B cell (primary cell): ENCODE results near the gene STK33. TPM values are rescaled to one million over a fixed set of nuclear protein-coding genes. Genes with fewer than 3 reads are reported as not detected.

Source experiments
- ATAC-seq: fragments of 200-7000 bp; cut with Tn5 transposase; one replicate; pipeline ENCODE4 v1.10.0; 2021; ENCODE audit warnings: low read depth, mild to moderate bottlenecking, moderate number of reproducible peaks, moderate library complexity
- CTCF ChIA-PET: fragments of 350-600 bp; sonication (Branson Sonifier 250); formaldehyde crosslinking; loops from one replicate; lab custom pipeline; 2021; ENCODE audit warnings: antibody characterized with exemption, inconsistent platforms; lab: Charles Lee
- POLR2A ChIA-PET: fragments of 350-600 bp; sonication (Branson Sonifier 250); formaldehyde crosslinking; loops from one replicate; lab custom pipeline; 2021; ENCODE audit warnings: antibody characterized with exemption; lab: Charles Lee
- DNase-seq: peaks from one replicate; pipeline ENCODE4 v3.0.0; 2013
- H2AFZ ChIP-seq: 2 replicates; pipeline ENCODE4 v1.6.1; 2012; ENCODE audit warnings: mild to moderate bottlenecking, low read depth, low read length; ENCODE audit not compliant: insufficient read depth, poor library complexity, severe bottlenecking
- H3K27ac ChIP-seq, 2 donors: 1 replicate in 1 of 2; 2 replicates in 1 of 2; pipeline ENCODE4 v1.5.1; 2012 to 2013; ENCODE audit warnings: low read length in 2 of 2, mild to moderate bottlenecking in 2 of 2, moderate library complexity in 1 of 2
- H3K27me3 ChIP-seq, 4 experiments: fragments of 200-600 bp in 1 of 4; sonication (generic) in 1 of 4; replicated peaks in 1 of 4; 1 replicate in 2 of 4; 2 replicates in 2 of 4; pipeline versions ENCODE4 v1.6.1 to v1.7.0; 2013 to 2016; ENCODE audit warnings: low read length in 3 of 4, mild to moderate bottlenecking in 2 of 4, mixed read lengths in 1 of 4, moderate library complexity in 1 of 4; ENCODE audit not compliant: insufficient read depth in 4 of 4, control insufficient read depth in 3 of 4; ENCODE audit errors: control extremely low read depth in 1 of 4
- H3K36me3 ChIP-seq, 2 experiments: replicated peaks in 1 of 2; 1 replicate in 1 of 2; 2 replicates in 1 of 2; pipeline versions ENCODE4 v1.6.1 to v1.7.1; 2013; ENCODE audit warnings: low read length in 1 of 2; ENCODE audit not compliant: insufficient read depth in 2 of 2, control insufficient read depth in 1 of 2; ENCODE audit errors: control extremely low read depth in 1 of 2, extremely low read depth in 1 of 2
- H3K4me1 ChIP-seq, 2 donors: fragments of 200-600 bp in 1 of 2; sonication (generic) in 1 of 2; 1 replicate in 1 of 2; 2 replicates in 1 of 2; pipeline versions ENCODE4 v1.5.1 to v1.6.1; 2013 to 2017; ENCODE audit warnings: low read length in 2 of 2; ENCODE audit not compliant: control insufficient read depth in 2 of 2, insufficient read depth in 2 of 2
- H3K4me2 ChIP-seq: replicated peaks from 2 replicates; pipeline ENCODE3; 2012; ENCODE audit warnings: mild to moderate bottlenecking, low read depth, low read length; ENCODE audit not compliant: poor library complexity, severe bottlenecking
- H3K4me3 ChIP-seq, 5 experiments: fragments of 200-600 bp in 1 of 5; sonication (generic) in 1 of 5; 1 replicate in 3 of 5; 2 replicates in 2 of 5; pipeline versions ENCODE4 v1.5.1 to v1.7.0; 2011 to 2016; ENCODE audit warnings: low read length in 4 of 5, mild to moderate bottlenecking in 4 of 5, low read depth in 2 of 5, control low read depth in 1 of 5, moderate library complexity in 1 of 5; ENCODE audit not compliant: insufficient read depth in 1 of 5; ENCODE audit errors: control extremely low read depth in 1 of 5, extremely low read depth in 1 of 5
- H3K79me2 ChIP-seq: fragments of 200-600 bp; sonication (generic); one replicate; pipeline ENCODE4 v1.6.0; 2016; ENCODE audit warnings: low read length; ENCODE audit not compliant: control insufficient read depth, insufficient read depth
- H3K9ac ChIP-seq: fragments of 200-600 bp; sonication (generic); 2 replicates; pipeline ENCODE4 v1.6.1; 2017; ENCODE audit warnings: mild to moderate bottlenecking, low read length, moderate library complexity
- H3K9me3 ChIP-seq, 3 donors: one replicate each; pipeline versions ENCODE4 v1.6.1 to v1.7.1; 2013; ENCODE audit warnings: low read length in 2 of 3; ENCODE audit not compliant: control insufficient read depth in 2 of 3, insufficient read depth in 1 of 3; ENCODE audit errors: control extremely low read depth in 1 of 3
- H4K20me1 ChIP-seq: 2 replicates; pipeline ENCODE4 v1.6.0; 2012; ENCODE audit warnings: mild to moderate bottlenecking, low read length; ENCODE audit not compliant: insufficient read depth, control insufficient read depth, poor library complexity, severe bottlenecking
- H3K27ac Mint-ChIP-seq: one replicate; pipeline ENCODE4 v1.8.0; 2021; ENCODE audit warnings: mixed read lengths
- H3K27me3 Mint-ChIP-seq: one replicate; pipeline ENCODE4 v1.8.0; 2021; ENCODE audit warnings: mixed read lengths
- H3K4me1 Mint-ChIP-seq: one replicate; pipeline ENCODE4 v1.8.0; 2021; ENCODE audit warnings: mixed read lengths
- H3K4me3 Mint-ChIP-seq: one replicate; pipeline ENCODE4 v1.8.0; 2021; ENCODE audit warnings: mixed read lengths
- H3K9me3 Mint-ChIP-seq: one replicate; pipeline ENCODE4 v1.8.0; 2022; ENCODE audit warnings: mixed read lengths; ENCODE audit not compliant: insufficient read depth
- EZH2 ChIP-seq: IDR thresholded peaks from 2 replicates; pipeline ENCODE4 v1.6.1; 2012; ENCODE audit warnings: borderline replicate concordance, low read depth, mild to moderate bottlenecking, moderate library complexity, low read length; ENCODE audit not compliant: insufficient read depth, poor library complexity, severe bottlenecking
- WGBS: methylation state at CpG from one replicate; pipeline ENCODE4 v1.1.5; 2013; ENCODE audit warnings: missing lambda C conversion rate; ENCODE audit not compliant: insufficient coverage; 5-methylcytosine and 5-hydroxymethylcytosine counted together
- intact Hi-C: fragments of 100-400 bp; cut with micrococcal nuclease; formaldehyde crosslinking; loops from one replicate; pipeline ENCODE4 v1.10.0; 2022
- polyA plus RNA-seq: library from polyadenylated mRNA; depleted of rRNA; stranded (reverse); fragments of >200 nt; gene quantifications from 2 replicates; pipeline ENCODE4 v1.2.3, GENCODE V29; 2012
- total RNA-seq, 2 donors: library from RNA; stranded (reverse); fragments of 120-200 nt in 1 of 2; gene quantifications; 1 replicate in 1 of 2; 2 replicates in 1 of 2; pipeline versions ENCODE4 v1.2.3 to v1.2.4, GENCODE V29; 2013 to 2022
- TF ChIP-seq, protein P1 (sequence below): fragments of 200-600 bp; IDR thresholded peaks from one replicate; pipeline ENCODE4 v1.8.0; 2022; ENCODE audit warnings: antibody characterized with exemption, mild to moderate bottlenecking

Gene STK33
- total and polyA plus RNA-seq, 2 donors (not counting 1 experiment from before 2014, with no cell fraction given) = 3.1 to 9.3 TPM

DNA sequence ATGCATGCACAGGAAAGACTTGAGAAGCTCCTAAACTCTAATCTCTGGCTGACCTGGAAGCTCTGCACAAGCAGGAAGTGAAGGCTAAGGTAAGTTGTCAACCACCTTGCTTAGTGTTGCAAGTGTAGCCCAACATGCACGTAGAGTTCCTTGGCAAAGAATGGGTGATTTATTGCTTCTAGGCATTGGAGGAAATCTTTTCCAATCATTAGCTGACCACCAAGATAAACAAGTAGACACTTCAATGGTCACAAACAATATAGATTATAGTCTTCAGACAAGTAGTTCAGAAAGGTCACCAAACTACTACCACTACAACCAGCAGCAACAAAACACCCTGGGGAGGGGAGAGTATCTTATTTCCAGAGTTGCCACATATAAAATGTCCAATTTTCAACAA, 105.6 kb downstream of the STK33 start:
- peaks cover 3% of the 10 kb centered on the region for H3K79me2 ChIP-seq
- no peak overlapping the region for H3K9ac ChIP-seq
- no peaks in the 10 kb centered on the region for H4K20me1 ChIP-seq
- H3K9me3 Mint-ChIP-seq = no peaks in the 10 kb centered on the region
- POLR2A ChIA-PET = no interaction called here
- no peak overlapping the region for H2AFZ ChIP-seq
- no peaks in the 10 kb centered on the region for H3K27me3 Mint-ChIP-seq
- ATAC-seq = no peak
- peaks cover 0 to 9% (median 3%) of the 10 kb centered on the region in 3 donors for H3K9me3 ChIP-seq
- no peak for DNase-seq
- no peak overlapping the region for H3K4me3 Mint-ChIP-seq
- H3K36me3 ChIP-seq = no peaks in the 10 kb centered on the region
- intact Hi-C loops = no loop called here
- H3K4me2 ChIP-seq = no peak overlapping the region
- H3K27ac Mint-ChIP-seq = no peak overlapping the region
- CTCF ChIA-PET = no interaction called here
- TF ChIP-seq, protein P1, sequence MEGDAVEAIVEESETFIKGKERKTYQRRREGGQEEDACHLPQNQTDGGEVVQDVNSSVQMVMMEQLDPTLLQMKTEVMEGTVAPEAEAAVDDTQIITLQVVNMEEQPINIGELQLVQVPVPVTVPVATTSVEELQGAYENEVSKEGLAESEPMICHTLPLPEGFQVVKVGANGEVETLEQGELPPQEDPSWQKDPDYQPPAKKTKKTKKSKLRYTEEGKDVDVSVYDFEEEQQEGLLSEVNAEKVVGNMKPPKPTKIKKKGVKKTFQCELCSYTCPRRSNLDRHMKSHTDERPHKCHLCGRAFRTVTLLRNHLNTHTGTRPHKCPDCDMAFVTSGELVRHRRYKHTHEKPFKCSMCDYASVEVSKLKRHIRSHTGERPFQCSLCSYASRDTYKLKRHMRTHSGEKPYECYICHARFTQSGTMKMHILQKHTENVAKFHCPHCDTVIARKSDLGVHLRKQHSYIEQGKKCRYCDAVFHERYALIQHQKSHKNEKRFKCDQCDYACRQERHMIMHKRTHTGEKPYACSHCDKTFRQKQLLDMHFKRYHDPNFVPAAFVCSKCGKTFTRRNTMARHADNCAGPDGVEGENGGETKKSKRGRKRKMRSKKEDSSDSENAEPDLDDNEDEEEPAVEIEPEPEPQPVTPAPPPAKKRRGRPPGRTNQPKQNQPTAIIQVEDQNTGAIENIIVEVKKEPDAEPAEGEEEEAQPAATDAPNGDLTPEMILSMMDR = no peak
- TF ChIP-seq EZH2 = no peak
- H3K4me1 Mint-ChIP-seq = no peaks in the 10 kb centered on the region
- H3K27me3 ChIP-seq = no peaks in the 10 kb centered on the region
- WGBS = no CpG with 5 or more reads among the region's 1 CpG
- no peak overlapping the region for H3K27ac ChIP-seq
- H3K4me1 ChIP-seq = no peaks in the 10 kb centered on the region
- H3K4me3 ChIP-seq = no peak overlapping the region

DNA sequence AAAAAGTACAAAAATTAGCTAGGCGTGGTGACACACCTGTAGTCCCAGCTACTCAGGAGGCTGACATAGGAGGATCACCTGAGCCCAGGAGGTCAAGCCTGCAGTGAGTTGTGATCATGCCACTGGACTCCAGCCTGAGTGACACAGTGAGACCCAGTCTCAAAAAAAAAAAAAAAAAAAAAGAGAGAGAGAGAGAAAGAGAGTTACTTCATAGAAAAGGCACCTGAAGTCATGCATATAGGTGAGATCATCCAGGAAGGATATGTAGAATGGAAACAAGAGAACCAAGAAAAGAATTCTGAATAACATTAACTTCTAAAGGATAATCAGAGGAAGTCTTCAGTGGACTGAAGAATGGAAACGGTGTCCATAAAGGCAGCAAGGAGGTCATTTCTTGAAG, 106.8 kb downstream of the STK33 start:
- no peak for TF ChIP-seq EZH2
- TF ChIP-seq, protein P1 = no peak
- Histone ChIP-seq H3K79me2 (peaks cover 3% of the 10 kb centered on the region), H3K4me3 (no peak overlapping the region), H3K9me3 (peaks cover 0 to 9% (median 3%) of the 10 kb centered on the region in 3 donors), H2AFZ (no peak overlapping the region), H3K9ac (no peak overlapping the region), H3K27ac (no peak overlapping the region), H3K36me3 (no peaks in the 10 kb centered on the region), H3K27me3 (no peaks in the 10 kb centered on the region), H3K4me1 (no peaks in the 10 kb centered on the region), H4K20me1 (no peaks in the 10 kb centered on the region), H3K4me2 (no peak overlapping the region)
- no peaks in the 10 kb centered on the region for H3K4me1 Mint-ChIP-seq
- WGBS = 100% methylated on average over 1 of the region's 2 CpGs
- DNase-seq (no peak), ATAC-seq (no peak)
- ChIA-PET CTCF (no interaction called here), POLR2A (no interaction called here)
- H3K27me3 Mint-ChIP-seq = no peaks in the 10 kb centered on the region
- no peak overlapping the region for H3K4me3 Mint-ChIP-seq
- intact Hi-C loops = no loop called here
- H3K9me3 Mint-ChIP-seq = no peaks in the 10 kb centered on the region
- no peak overlapping the region for H3K27ac Mint-ChIP-seq
